ENCODE measurements around the gene FGFR2. TPM values are rescaled to one million over a fixed set of nuclear protein-coding genes. Genes with fewer than 3 reads are reported as not detected.

The FGFR2 gene
- polyA plus RNA-seq, 1 of the 3 experiments (the other 2 are of a cell fraction): 0.02 TPM

- no peak for DNase-seq
- no peaks in the 10 kb centered on the region for H3K79me2 ChIP-seq (ENCODE audit: insufficient read depth)
- TF ChIP-seq YY1 (IDR thresholded peaks at IDR 0.05; ENCODE audit: low read depth) (no peak), EZH2phosphoT487 (IDR thresholded peaks at IDR 0.05; ENCODE audit: borderline replicate concordance, low read depth) (no peak), GATA2 (CRISPR knock-in tag; IDR thresholded peaks at IDR 0.05) (no peak), FOSL2 (IDR thresholded peaks at IDR 0.05; ENCODE audit: borderline replicate concordance, low read depth) (no peak), EP300 (IDR thresholded peaks at IDR 0.05; ENCODE audit: borderline replicate concordance in 1 of 2, low read depth in 1 of 2, low read length in 1 of 2) (no peak), SMC3 (IDR thresholded peaks at IDR 0.05; ENCODE audit: low read depth, low read length) (no peak), TEAD4 (IDR thresholded peaks at IDR 0.05; ENCODE audit: borderline replicate concordance, insufficient read depth) (no peak), USF1 (IDR thresholded peaks at IDR 0.05; ENCODE audit: borderline replicate concordance, low read depth) (no peak), RCOR1 (IDR thresholded peaks at IDR 0.05; ENCODE audit: low read length) (no peak), RAD21 (IDR thresholded peaks at IDR 0.05; ENCODE audit: low read length) (no peak), NFIC (IDR thresholded peaks at IDR 0.05; ENCODE audit: borderline replicate concordance) (no peak), FOXM1 (IDR thresholded peaks at IDR 0.05; ENCODE audit: low read depth) (no peak), JUND (IDR thresholded peaks at IDR 0.05) (no peak), ELF1 (IDR thresholded peaks at IDR 0.05) (no peak), USF2 (IDR thresholded peaks at IDR 0.05; ENCODE audit: borderline replicate concordance, low read depth, low read length) (no peak), ZBTB33 (IDR thresholded peaks at IDR 0.05; ENCODE audit: borderline replicate concordance, low read depth) (no peak), REST (IDR thresholded peaks at IDR 0.05; ENCODE audit: low read depth, low read length) (no peak), TAF1 (IDR thresholded peaks at IDR 0.05; ENCODE audit: borderline replicate concordance, low read depth, low read length) (no peak)
- no peak overlapping the region for H3K9ac ChIP-seq
- H3K4me2 ChIP-seq: no peak overlapping the region
- WGBS (ENCODE audit: low lambda C conversion rate): 80% methylated on average over 7 of the region's 7 CpGs
- H4K20me1 ChIP-seq (ENCODE audit: insufficient read depth): no peaks in the 10 kb centered on the region
- H3K9me3 ChIP-seq: no peaks in the 10 kb centered on the region
- no peaks in the 10 kb centered on the region for H3K36me3 ChIP-seq (replicated peaks in 1 of 2; ENCODE audit: control insufficient read depth in 1 of 2, insufficient read depth in 2 of 2, low read length in 1 of 2)
- no peaks in the 10 kb centered on the region for H3K9me2 ChIP-seq
- no peak overlapping the region for H3K4me3 ChIP-seq (ENCODE audit: low read depth in 2 of 2, low read length in 1 of 2)
- H3K27ac ChIP-seq (ENCODE audit: low read depth in 2 of 2, low read length in 1 of 2): no peak overlapping the region
- no peak overlapping the region for H2AFZ ChIP-seq (ENCODE audit: low read depth)
- H3F3A ChIP-seq (replicated peaks; ENCODE audit: insufficient read depth): no peaks in the 10 kb centered on the region
- ChIA-PET POLR2A (interaction anchor here (0.7 kb wide), 1 partner anchor 58 kb away, joined by 4 read pairs; no protein-coding TSS in a partner anchor), CTCF (interaction anchor here (0.8 to 7.0 kb wide), 9 partner anchors 14 to 669 kb away, joined by 3 to 56 read pairs (median 34); no protein-coding TSS in a partner anchor)
- no peaks in the 10 kb centered on the region; a peak in 1 of 4 replicates for H3K4me1 ChIP-seq (ENCODE audit: control insufficient read depth in 1 of 2, insufficient read depth in 2 of 2, low read depth in 1 of 2, low read length in 1 of 2)
- H3K27me3 ChIP-seq (ENCODE audit: insufficient read depth): no peaks in the 10 kb centered on the region; the same call in 1 of the 2 replicates
These were observed 12.6 kb upstream of the FGFR2 start for GRCh38 chr10:121610798-121611323.

Measured in SK-N-SH (cell line).